RWPE2 (cell line): Measurements from ENCODE around the gene IGFBP5.

ENCODE experiments used
- ATAC-seq: fragments of 200-7000 bp; cut with Tn5 transposase; 3 replicates; pipeline ENCODE4 v1.9.1; 2021; ENCODE audit warnings: low read depth
- DNase-seq: peaks from one replicate; pipeline ENCODE4 v3.0.0-alpha.2; 2020; ENCODE audit warnings: low spot score
- H3K27ac ChIP-seq: fragments of 450-650 bp; 2 replicates; pipeline ENCODE4 v1.5.1; 2017; ENCODE audit warnings: mild to moderate bottlenecking; ENCODE audit not compliant: poor library complexity, severe bottlenecking
- H3K27me3 ChIP-seq: fragments of 250-450 bp; sonication (Bioruptor Pico); 2 replicates; pipeline ENCODE4 v1.5.1; 2021; ENCODE audit warnings: mild to moderate bottlenecking, moderate library complexity; ENCODE audit not compliant: insufficient read depth, poor library complexity, severe bottlenecking
- H3K36me3 ChIP-seq: fragments of 250-450 bp; sonication (Bioruptor Pico); 2 replicates; pipeline ENCODE4 v1.5.1; 2020; ENCODE audit warnings: low read depth, mild to moderate bottlenecking, moderate library complexity
- H3K4me1 ChIP-seq: fragments of 250-450 bp; sonication (Bioruptor Pico); 2 replicates; pipeline ENCODE4 v1.5.1; 2021; ENCODE audit warnings: mild to moderate bottlenecking, moderate library complexity; ENCODE audit not compliant: insufficient read depth, poor library complexity, severe bottlenecking
- H3K4me3 ChIP-seq: fragments of 250-450 bp; sonication (Bioruptor Pico); 2 replicates; pipeline ENCODE4 v1.5.1; 2021; ENCODE audit warnings: mild to moderate bottlenecking, moderate library complexity; ENCODE audit not compliant: severe bottlenecking
- H3K9me3 ChIP-seq: fragments of 250-450 bp; sonication (Bioruptor Pico); 2 replicates; pipeline ENCODE4 v1.5.1; 2021; ENCODE audit warnings: mild to moderate bottlenecking, moderate library complexity; ENCODE audit not compliant: severe bottlenecking
- CTCF ChIP-seq: fragments of 450-650 bp; IDR thresholded peaks from one replicate; pipeline ENCODE4 v1.5.1; 2017; ENCODE audit warnings: mild to moderate bottlenecking, moderate library complexity; ENCODE audit not compliant: poor library complexity, severe bottlenecking

The IGFBP5 gene

GRCh38 chr2:216698895-216699294, 3.5 kb upstream of the IGFBP5 start:
- H3K9me3 ChIP-seq: no peaks in the 10 kb centered on the region
- H3K27me3 ChIP-seq: peaks cover 14% of the 10 kb centered on the region
- peaks cover 16% of the 10 kb centered on the region for H3K4me1 ChIP-seq
- H3K4me3 ChIP-seq: no peak overlapping the region
- H3K36me3 ChIP-seq: no peaks in the 10 kb centered on the region
- peak; percentile 55 for ATAC-seq
- DNase-seq: no peak
- TF ChIP-seq CTCF: peak; percentile 85
- H3K27ac ChIP-seq: no peak overlapping the region

- Histone ChIP-seq H3K9me3 (no peaks in the 10 kb centered on the region), H3K27me3 (peaks cover 17% of the 10 kb centered on the region), H3K4me1 (peaks cover 19% of the 10 kb centered on the region), H3K4me3 (no peak overlapping the region), H3K27ac (no peak overlapping the region), H3K36me3 (no peaks in the 10 kb centered on the region)
- no peak for TF ChIP-seq CTCF
- DNase-seq (no peak), ATAC-seq (no peak)
Measured at GRCh38 chr2:216698293-216698692, 2.9 kb upstream of the IGFBP5 start.

GRCh38 chr2:216696751-216697560, 1.6 kb upstream of the IGFBP5 start:
- ATAC-seq: no peak
- no peaks in the 10 kb centered on the region for H3K9me3 ChIP-seq
- H3K4me1 ChIP-seq: peaks cover 19% of the 10 kb centered on the region
- H3K36me3 ChIP-seq: no peaks in the 10 kb centered on the region
- peaks cover 17% of the 10 kb centered on the region for H3K27me3 ChIP-seq
- TF ChIP-seq CTCF: peak; percentile 80
- H3K27ac ChIP-seq: no peak overlapping the region
- no peak overlapping the region for H3K4me3 ChIP-seq
- DNase-seq: no peak

- Histone ChIP-seq H3K27ac (no peak overlapping the region), H3K4me1 (peaks cover 22% of the 10 kb centered on the region), H3K9me3 (no peaks in the 10 kb centered on the region), H3K27me3 (peaks cover 17% of the 10 kb centered on the region), H3K4me3 (no peak overlapping the region), H3K36me3 (no peaks in the 10 kb centered on the region)
- no peak for TF ChIP-seq CTCF
- no peak for ATAC-seq
- no peak for DNase-seq
Measured at GRCh38 chr2:216696321-216696720, 972 bp upstream of the IGFBP5 start.

GRCh38 chr2:216694826-216695217, 527 bp downstream of the IGFBP5 start:
- no peak for TF ChIP-seq CTCF
- DNase-seq: no peak
- Histone ChIP-seq H3K27ac (no peak overlapping the region), H3K27me3 (peaks cover 17% of the 10 kb centered on the region), H3K4me1 (peaks cover 27% of the 10 kb centered on the region), H3K36me3 (no peaks in the 10 kb centered on the region), H3K9me3 (no peaks in the 10 kb centered on the region), H3K4me3 (no peak overlapping the region)
- no peak for ATAC-seq
